ENCODE results near the gene FPR3. TPM values are rescaled to one million over a fixed set of nuclear protein-coding genes. Genes with fewer than 3 reads are reported as not detected.

The FPR3 gene
- total and polyA plus RNA-seq, 2 experiments from 2014 or later = not detected

DNA sequence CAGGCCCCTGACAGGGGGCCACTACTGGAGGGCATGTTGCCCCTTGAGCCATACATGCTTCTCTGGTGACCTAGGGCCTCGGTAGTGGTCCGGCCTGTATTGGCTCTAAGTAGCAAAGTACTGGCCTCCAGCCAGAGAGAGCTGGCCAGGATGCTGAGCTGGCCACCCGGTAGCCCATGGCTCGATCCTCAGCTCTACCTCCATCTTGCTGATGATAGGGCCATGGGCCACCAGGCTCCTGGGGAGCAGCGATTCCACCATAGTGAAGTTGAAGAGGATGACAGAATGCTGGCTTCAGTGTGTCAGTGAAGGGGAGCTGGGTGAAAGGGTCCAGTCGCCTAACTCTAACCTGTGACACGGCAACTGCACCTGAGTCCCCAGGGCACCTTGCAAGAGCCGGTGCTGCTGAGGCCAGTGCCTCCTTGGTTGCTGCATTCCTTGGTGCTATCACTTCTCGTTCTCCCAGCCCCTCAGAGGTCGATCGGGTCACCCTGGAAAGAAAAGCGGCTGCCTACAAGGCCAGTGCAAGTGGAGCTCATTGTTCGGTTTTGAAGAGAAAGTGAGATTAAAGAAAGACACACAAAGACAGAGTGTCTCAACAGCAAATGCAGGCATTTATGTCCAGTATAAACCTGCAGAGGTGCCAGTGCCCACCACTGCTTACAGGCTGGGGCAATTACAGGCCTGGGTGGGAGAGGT is 5.0 kb downstream of the FPR3 start:
- Histone ChIP-seq H3K79me2 (replicated peaks; ENCODE audit: insufficient read depth) (no peaks in the 10 kb centered on the region), H3K27me3 (ENCODE audit: insufficient read depth) (no peaks in the 10 kb centered on the region), H3F3A (replicated peaks; ENCODE audit: low read depth) (no peaks in the 10 kb centered on the region), H3K36me3 (ENCODE audit: insufficient read depth) (no peaks in the 10 kb centered on the region), H3K4me2 (no peak overlapping the region), H3K4me3 (no peak overlapping the region), H4K20me1 (replicated peaks; ENCODE audit: insufficient read depth) (no peaks in the 10 kb centered on the region), H3K27ac (ENCODE audit: low read depth) (no peak overlapping the region), H3K4me1 (ENCODE audit: insufficient read depth) (no peaks in the 10 kb centered on the region), H3K9me2 (ENCODE audit: insufficient read depth) (peaks cover 5% of the 10 kb centered on the region; the same call in 1 of the 2 replicates), H2AFZ (no peak overlapping the region)
- Mint-ChIP-seq H3K36me3 (ENCODE audit: low read depth) (peaks cover 20% of the 10 kb centered on the region), H3K9me3 (peaks cover 71% of the 10 kb centered on the region), H3K27me3 (ENCODE audit: insufficient read depth, low read depth, poor library complexity) (peaks cover 9% of the 10 kb centered on the region), H3K27ac (no peak overlapping the region), H3K4me1 (no peaks in the 10 kb centered on the region), H3K4me3 (no peak overlapping the region)
- DNase-seq (ENCODE audit: low spot score) (no peak), ATAC-seq (no peak)
- TF ChIP-seq, protein P1, sequence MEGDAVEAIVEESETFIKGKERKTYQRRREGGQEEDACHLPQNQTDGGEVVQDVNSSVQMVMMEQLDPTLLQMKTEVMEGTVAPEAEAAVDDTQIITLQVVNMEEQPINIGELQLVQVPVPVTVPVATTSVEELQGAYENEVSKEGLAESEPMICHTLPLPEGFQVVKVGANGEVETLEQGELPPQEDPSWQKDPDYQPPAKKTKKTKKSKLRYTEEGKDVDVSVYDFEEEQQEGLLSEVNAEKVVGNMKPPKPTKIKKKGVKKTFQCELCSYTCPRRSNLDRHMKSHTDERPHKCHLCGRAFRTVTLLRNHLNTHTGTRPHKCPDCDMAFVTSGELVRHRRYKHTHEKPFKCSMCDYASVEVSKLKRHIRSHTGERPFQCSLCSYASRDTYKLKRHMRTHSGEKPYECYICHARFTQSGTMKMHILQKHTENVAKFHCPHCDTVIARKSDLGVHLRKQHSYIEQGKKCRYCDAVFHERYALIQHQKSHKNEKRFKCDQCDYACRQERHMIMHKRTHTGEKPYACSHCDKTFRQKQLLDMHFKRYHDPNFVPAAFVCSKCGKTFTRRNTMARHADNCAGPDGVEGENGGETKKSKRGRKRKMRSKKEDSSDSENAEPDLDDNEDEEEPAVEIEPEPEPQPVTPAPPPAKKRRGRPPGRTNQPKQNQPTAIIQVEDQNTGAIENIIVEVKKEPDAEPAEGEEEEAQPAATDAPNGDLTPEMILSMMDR (conservative IDR thresholded peaks at IDR 0.05; ENCODE audit: low read depth in 2 of 2) = no peak
- TF ChIP-seq JUNB (IDR thresholded peaks at IDR 0.05; ENCODE audit: unreplicated experiment) (no peak), ZNF331 (CRISPR knock-in tag; IDR thresholded peaks at IDR 0.05; ENCODE audit: low read depth) (no peak), POLR2AphosphoS5 (IDR thresholded peaks at IDR 0.05; ENCODE audit: low read depth) (no peak), CREB1 (CRISPR knock-in tag; IDR thresholded peaks at IDR 0.05; ENCODE audit: low read depth) (no peak), ZNF114 (CRISPR knock-in tag; IDR thresholded peaks at IDR 0.05) (no peak)
- TF ChIP-seq, protein P2, sequence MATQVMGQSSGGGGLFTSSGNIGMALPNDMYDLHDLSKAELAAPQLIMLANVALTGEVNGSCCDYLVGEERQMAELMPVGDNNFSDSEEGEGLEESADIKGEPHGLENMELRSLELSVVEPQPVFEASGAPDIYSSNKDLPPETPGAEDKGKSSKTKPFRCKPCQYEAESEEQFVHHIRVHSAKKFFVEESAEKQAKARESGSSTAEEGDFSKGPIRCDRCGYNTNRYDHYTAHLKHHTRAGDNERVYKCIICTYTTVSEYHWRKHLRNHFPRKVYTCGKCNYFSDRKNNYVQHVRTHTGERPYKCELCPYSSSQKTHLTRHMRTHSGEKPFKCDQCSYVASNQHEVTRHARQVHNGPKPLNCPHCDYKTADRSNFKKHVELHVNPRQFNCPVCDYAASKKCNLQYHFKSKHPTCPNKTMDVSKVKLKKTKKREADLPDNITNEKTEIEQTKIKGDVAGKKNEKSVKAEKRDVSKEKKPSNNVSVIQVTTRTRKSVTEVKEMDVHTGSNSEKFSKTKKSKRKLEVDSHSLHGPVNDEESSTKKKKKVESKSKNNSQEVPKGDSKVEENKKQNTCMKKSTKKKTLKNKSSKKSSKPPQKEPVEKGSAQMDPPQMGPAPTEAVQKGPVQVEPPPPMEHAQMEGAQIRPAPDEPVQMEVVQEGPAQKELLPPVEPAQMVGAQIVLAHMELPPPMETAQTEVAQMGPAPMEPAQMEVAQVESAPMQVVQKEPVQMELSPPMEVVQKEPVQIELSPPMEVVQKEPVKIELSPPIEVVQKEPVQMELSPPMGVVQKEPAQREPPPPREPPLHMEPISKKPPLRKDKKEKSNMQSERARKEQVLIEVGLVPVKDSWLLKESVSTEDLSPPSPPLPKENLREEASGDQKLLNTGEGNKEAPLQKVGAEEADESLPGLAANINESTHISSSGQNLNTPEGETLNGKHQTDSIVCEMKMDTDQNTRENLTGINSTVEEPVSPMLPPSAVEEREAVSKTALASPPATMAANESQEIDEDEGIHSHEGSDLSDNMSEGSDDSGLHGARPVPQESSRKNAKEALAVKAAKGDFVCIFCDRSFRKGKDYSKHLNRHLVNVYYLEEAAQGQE (IDR thresholded peaks at IDR 0.05; ENCODE audit: unreplicated experiment) = no peak
- TF ChIP-seq, protein P3, sequence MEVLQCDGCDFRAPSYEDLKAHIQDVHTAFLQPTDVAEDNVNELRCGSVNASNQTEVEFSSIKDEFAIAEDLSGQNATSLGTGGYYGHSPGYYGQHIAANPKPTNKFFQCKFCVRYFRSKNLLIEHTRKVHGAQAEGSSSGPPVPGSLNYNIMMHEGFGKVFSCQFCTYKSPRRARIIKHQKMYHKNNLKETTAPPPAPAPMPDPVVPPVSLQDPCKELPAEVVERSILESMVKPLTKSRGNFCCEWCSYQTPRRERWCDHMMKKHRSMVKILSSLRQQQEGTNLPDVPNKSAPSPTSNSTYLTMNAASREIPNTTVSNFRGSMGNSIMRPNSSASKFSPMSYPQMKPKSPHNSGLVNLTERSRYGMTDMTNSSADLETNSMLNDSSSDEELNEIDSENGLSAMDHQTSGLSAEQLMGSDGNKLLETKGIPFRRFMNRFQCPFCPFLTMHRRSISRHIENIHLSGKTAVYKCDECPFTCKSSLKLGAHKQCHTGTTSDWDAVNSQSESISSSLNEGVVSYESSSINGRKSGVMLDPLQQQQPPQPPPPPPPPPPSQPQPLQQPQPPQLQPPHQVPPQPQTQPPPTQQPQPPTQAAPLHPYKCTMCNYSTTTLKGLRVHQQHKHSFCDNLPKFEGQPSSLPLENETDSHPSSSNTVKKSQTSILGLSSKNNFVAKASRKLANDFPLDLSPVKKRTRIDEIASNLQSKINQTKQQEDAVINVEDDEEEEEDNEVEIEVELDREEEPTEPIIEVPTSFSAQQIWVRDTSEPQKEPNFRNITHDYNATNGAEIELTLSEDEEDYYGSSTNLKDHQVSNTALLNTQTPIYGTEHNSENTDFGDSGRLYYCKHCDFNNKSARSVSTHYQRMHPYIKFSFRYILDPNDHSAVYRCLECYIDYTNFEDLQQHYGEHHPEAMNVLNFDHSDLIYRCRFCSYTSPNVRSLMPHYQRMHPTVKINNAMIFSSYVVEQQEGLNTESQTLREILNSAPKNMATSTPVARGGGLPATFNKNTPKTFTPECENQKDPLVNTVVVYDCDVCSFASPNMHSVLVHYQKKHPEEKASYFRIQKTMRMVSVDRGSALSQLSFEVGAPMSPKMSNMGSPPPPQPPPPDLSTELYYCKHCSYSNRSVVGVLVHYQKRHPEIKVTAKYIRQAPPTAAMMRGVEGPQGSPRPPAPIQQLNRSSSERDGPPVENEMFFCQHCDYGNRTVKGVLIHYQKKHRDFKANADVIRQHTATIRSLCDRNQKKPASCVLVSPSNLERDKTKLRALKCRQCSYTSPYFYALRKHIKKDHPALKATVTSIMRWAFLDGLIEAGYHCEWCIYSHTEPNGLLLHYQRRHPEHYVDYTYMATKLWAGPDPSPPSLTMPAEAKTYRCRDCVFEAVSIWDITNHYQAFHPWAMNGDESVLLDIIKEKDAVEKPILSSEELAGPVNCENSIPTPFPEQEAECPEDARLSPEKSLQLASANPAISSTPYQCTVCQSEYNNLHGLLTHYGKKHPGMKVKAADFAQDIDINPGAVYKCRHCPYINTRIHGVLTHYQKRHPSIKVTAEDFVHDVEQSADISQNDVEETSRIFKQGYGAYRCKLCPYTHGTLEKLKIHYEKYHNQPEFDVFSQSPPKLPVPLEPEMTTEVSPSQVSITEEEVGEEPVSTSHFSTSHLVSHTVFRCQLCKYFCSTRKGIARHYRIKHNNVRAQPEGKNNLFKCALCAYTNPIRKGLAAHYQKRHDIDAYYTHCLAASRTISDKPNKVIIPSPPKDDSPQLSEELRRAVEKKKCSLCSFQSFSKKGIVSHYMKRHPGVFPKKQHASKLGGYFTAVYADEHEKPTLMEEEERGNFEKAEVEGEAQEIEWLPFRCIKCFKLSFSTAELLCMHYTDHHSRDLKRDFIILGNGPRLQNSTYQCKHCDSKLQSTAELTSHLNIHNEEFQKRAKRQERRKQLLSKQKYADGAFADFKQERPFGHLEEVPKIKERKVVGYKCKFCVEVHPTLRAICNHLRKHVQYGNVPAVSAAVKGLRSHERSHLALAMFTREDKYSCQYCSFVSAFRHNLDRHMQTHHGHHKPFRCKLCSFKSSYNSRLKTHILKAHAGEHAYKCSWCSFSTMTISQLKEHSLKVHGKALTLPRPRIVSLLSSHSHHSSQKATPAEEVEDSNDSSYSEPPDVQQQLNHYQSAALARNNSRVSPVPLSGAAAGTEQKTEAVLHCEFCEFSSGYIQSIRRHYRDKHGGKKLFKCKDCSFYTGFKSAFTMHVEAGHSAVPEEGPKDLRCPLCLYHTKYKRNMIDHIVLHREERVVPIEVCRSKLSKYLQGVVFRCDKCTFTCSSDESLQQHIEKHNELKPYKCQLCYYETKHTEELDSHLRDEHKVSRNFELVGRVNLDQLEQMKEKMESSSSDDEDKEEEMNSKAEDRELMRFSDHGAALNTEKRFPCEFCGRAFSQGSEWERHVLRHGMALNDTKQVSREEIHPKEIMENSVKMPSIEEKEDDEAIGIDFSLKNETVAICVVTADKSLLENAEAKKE (CRISPR knock-in tag; IDR thresholded peaks at IDR 0.05) = no peak

Data from GM23338 (cell line).